Stimulated activated CD4-positive, alpha-beta T cell treated with anti-CD3 and anti-CD28 coated beads, Interleukin-15, amount 100 ng/mL, for 1 hour (primary cell): ENCODE measurements around the gene PROB1.

ENCODE experiments used
- DNase-seq, 2 donors: peaks; one replicate each; pipeline ENCODE4 v3.0.0-alpha.2; 2020; ENCODE audit warnings: low read depth in 1 of 2, low spot score in 1 of 2

PROB1 gene

DNA sequence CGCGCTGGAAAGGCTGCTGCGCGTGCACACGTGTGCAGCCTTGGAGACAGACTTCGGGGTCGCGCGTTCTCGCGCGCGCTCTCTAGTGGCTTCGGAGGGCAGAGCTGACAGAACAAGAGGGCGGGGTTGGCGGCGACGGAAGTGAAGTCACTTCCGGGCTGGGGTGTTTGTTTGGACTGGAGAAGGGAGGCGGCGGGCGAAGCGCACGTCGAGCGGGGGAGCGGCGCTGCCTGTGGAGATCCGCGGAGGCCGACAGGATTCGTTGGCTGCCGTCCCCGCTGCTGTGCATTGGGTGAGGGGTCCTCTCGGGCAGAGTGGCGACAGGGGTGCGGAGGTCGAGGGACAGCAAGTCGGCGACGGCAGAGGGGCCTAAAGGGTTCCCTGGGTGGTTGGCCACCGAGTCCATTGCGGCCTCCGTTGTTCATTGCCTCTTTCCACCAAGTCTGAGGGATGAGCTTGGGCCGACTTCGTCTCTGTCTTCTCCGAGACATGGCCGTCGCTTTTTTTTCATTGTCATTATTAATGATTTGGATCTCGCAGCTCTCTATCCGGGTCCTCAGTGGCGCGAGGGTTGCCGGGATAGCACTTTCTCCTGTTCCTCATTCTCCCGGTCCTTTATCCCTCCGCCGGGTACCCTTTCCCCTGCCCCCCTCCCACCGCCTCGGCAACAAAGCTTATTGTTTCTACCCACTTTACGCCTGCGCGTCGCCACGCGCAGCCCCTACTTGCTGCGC is 53.0 kb downstream of the PROB1 start, which contains the start of gene PAIP2:
Gene PAIP2, plus strand, starts transcription at position 166 of the 734 bp plus-strand sequence. CDS start 21,931 bp downstream, outside the sequence.
- DNase-seq = peak; percentile 91 to 97

DNA sequence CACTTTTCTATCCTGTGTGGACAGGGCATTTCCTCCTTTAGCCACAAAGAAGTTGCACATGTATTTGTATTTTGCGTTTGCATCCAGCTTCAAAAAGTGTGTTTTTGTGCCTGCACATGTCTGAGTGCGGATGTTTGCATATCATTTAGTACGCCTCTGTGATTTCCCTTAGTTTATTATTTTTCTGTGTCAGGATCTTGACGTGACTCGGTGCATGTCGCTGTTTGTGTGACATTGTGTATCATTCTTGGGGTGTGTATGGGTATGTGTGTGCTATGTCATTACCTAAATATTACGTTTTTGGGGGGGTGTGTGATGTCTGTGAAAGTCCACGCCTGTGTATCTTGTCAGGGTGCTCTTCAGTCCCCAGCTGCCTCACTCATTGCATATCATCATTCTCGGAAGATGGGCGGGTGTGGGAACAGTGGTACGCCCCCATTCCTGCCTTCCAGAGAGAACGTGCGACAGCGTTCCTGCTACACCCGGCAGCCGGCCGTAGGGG is 53.7 kb downstream of the PROB1 start:
- no peak for DNase-seq
